ENCODE results near the gene PEX5. TPM values are rescaled to one million over a fixed set of nuclear protein-coding genes. Genes with fewer than 3 reads are reported as not detected.
"Not testable (repeated sequence)": the region's sequence is repeated elsewhere in the genome, so short reads cannot be mapped to it uniquely, and the experiment has no call there.

The PEX5 gene
- total RNA-seq, 1 experiment from 2014 or later, result 18.7 TPM

- H3K36me3 ChIP-seq, result no peaks in the 10 kb centered on the region
These were observed 12.9 kb upstream of the PEX5 start for GRCh38 chr12:7176595-7176994.

GRCh38 chr12:7178481-7178880 is 11.0 kb upstream of the PEX5 start:
- Histone ChIP-seq H3K27ac (no peak overlapping the region), H3K27me3 (replicated peaks) (no peaks in the 10 kb centered on the region; the same call in 1 of the 2 replicates), H3K36me3 (no peaks in the 10 kb centered on the region), H3K9me3 (replicated peaks) (0 out of 2 replicates have a peak, but pooled peaks cover 3% of the 10 kb centered on the region), H3K4me3 (no peak overlapping the region), H3K4me1 (replicated peaks) (no peaks in the 10 kb centered on the region)
- no peak for DNase-seq (ENCODE audit: low read depth in 1 of 2, low spot score in 2 of 2)

More at GRCh38 chr12:7176595-7176994, 12.9 kb upstream of the PEX5 start:
- Histone ChIP-seq H3K4me3 (no peak overlapping the region), H3K9me3 (replicated peaks) (peaks cover 12% of the 10 kb centered on the region; the same call in 1 of the 2 replicates), H3K27ac (no peak overlapping the region), H3K27me3 (replicated peaks) (no peaks in the 10 kb centered on the region; the same call in 1 of the 2 replicates), H3K4me1 (replicated peaks) (no peaks in the 10 kb centered on the region)
- DNase-seq (ENCODE audit: low read depth in 1 of 2, low spot score in 2 of 2), result no peak

- no peaks in the 10 kb centered on the region for H3K4me1 ChIP-seq (replicated peaks)
- DNase-seq (ENCODE audit: low read depth in 1 of 2, low spot score in 2 of 2), result no peak
- no peak overlapping the region for H3K4me3 ChIP-seq
- 0 out of 2 replicates have a peak, but pooled peaks cover 3% of the 10 kb centered on the region for H3K9me3 ChIP-seq (replicated peaks)
- no peaks in the 10 kb centered on the region; the same call in 1 of the 2 replicates for H3K27me3 ChIP-seq (replicated peaks)
- H3K27ac ChIP-seq, result no peak overlapping the region
- no peaks in the 10 kb centered on the region for H3K36me3 ChIP-seq
These were observed 8.8 kb upstream of the PEX5 start for GRCh38 chr12:7180685-7181084.

- peaks cover 24% of the 10 kb centered on the region for H3K4me1 ChIP-seq (replicated peaks)
- DNase-seq (ENCODE audit: low read depth in 1 of 2, low spot score in 2 of 2); H3K4me3 ChIP-seq; H3K9me3 ChIP-seq (replicated peaks); H3K27ac ChIP-seq; H3K36me3 ChIP-seq; H3K27me3 ChIP-seq (replicated peaks): not testable (repeated sequence)
These were observed 3.4 kb upstream of the PEX5 start for GRCh38 chr12:7186058-7186457.

GRCh38 chr12:7188562-7189397 is 706 bp upstream of the PEX5 start:
- peak overlapping the region; percentile 73 for H3K4me3 ChIP-seq
- peaks cover 24% of the 10 kb centered on the region for H3K4me1 ChIP-seq (replicated peaks)
- no peaks in the 10 kb centered on the region for H3K27me3 ChIP-seq (replicated peaks)
- no peaks in the 10 kb centered on the region for H3K9me3 ChIP-seq (replicated peaks)
- H3K27ac ChIP-seq, result peak overlapping the region; percentile 54
- H3K36me3 ChIP-seq, result peaks cover 15% of the 10 kb centered on the region
- peak; percentile 63 to 70 for DNase-seq (ENCODE audit: low read depth in 1 of 2, low spot score in 2 of 2)

- no peaks in the 10 kb centered on the region for H3K9me3 ChIP-seq (replicated peaks)
- H3K27ac ChIP-seq, result no peak overlapping the region
- no peaks in the 10 kb centered on the region for H3K27me3 ChIP-seq (replicated peaks)
- peak overlapping the region; percentile 73 for H3K4me3 ChIP-seq
- H3K36me3 ChIP-seq, result peaks cover 20% of the 10 kb centered on the region
- peaks cover 24% of the 10 kb centered on the region for H3K4me1 ChIP-seq (replicated peaks)
- no peak for DNase-seq (ENCODE audit: low read depth in 1 of 2, low spot score in 2 of 2)
These were observed 976 bp downstream of the PEX5 start for GRCh38 chr12:7190268-7191055.

GRCh38 chr12:7193674-7194073 is 4.2 kb downstream of the PEX5 start:
- Histone ChIP-seq H3K36me3 (peaks cover 20% of the 10 kb centered on the region), H3K4me3 (no peak overlapping the region), H3K4me1 (replicated peaks) (peaks cover 15% of the 10 kb centered on the region), H3K27ac (no peak overlapping the region), H3K9me3 (replicated peaks) (no peaks in the 10 kb centered on the region), H3K27me3 (replicated peaks) (no peaks in the 10 kb centered on the region)
- DNase-seq (ENCODE audit: low read depth in 1 of 2, low spot score in 2 of 2), result no peak

- Histone ChIP-seq H3K4me1 (replicated peaks) (no peaks in the 10 kb centered on the region), H3K27me3 (replicated peaks) (no peaks in the 10 kb centered on the region), H3K4me3 (no peak overlapping the region), H3K27ac (no peak overlapping the region), H3K36me3 (peaks cover 27% of the 10 kb centered on the region), H3K9me3 (replicated peaks) (no peaks in the 10 kb centered on the region)
- DNase-seq (ENCODE audit: low read depth in 1 of 2, low spot score in 2 of 2), result no peak
These were observed 8.4 kb downstream of the PEX5 start for GRCh38 chr12:7197841-7198240.

- Histone ChIP-seq H3K4me3 (no peak overlapping the region), H3K36me3 (peaks cover 44% of the 10 kb centered on the region), H3K27ac (no peak overlapping the region), H3K9me3 (replicated peaks) (no peaks in the 10 kb centered on the region), H3K4me1 (replicated peaks) (no peaks in the 10 kb centered on the region), H3K27me3 (replicated peaks) (no peaks in the 10 kb centered on the region)
- no peak for DNase-seq (ENCODE audit: low read depth in 1 of 2, low spot score in 2 of 2)
These were observed 13.6 kb downstream of the PEX5 start for GRCh38 chr12:7203109-7203508.

GRCh38 chr12:7205091-7205490 is 15.6 kb downstream of the PEX5 start:
- DNase-seq (ENCODE audit: low read depth in 1 of 2, low spot score in 2 of 2), result no peak
- H3K4me1 ChIP-seq (replicated peaks), result no peaks in the 10 kb centered on the region
- H3K27me3 ChIP-seq (replicated peaks), result no peaks in the 10 kb centered on the region
- H3K4me3 ChIP-seq, result no peak overlapping the region
- no peaks in the 10 kb centered on the region for H3K9me3 ChIP-seq (replicated peaks)
- no peak overlapping the region for H3K27ac ChIP-seq
- peaks cover 58% of the 10 kb centered on the region for H3K36me3 ChIP-seq

- Histone ChIP-seq H3K27ac (no peak overlapping the region), H3K4me3 (no peak overlapping the region), H3K4me1 (replicated peaks) (no peaks in the 10 kb centered on the region), H3K9me3 (replicated peaks) (no peaks in the 10 kb centered on the region), H3K36me3 (peaks cover 55% of the 10 kb centered on the region), H3K27me3 (replicated peaks) (no peaks in the 10 kb centered on the region)
- DNase-seq (ENCODE audit: low read depth in 1 of 2, low spot score in 2 of 2), result no peak
These were observed 17.2 kb downstream of the PEX5 start for GRCh38 chr12:7206691-7207090.

GRCh38 chr12:7207866-7208625 is 18.6 kb downstream of the PEX5 start:
- no peak for DNase-seq (ENCODE audit: low read depth in 1 of 2, low spot score in 2 of 2)

GRCh38 chr12:7209958-7210357 is 20.5 kb downstream of the PEX5 start:
- Histone ChIP-seq H3K4me3 (no peak overlapping the region), H3K27ac (no peak overlapping the region), H3K36me3 (peaks cover 35% of the 10 kb centered on the region), H3K4me1 (replicated peaks) (no peaks in the 10 kb centered on the region), H3K27me3 (replicated peaks) (no peaks in the 10 kb centered on the region), H3K9me3 (replicated peaks) (no peaks in the 10 kb centered on the region)
- no peak for DNase-seq (ENCODE audit: low read depth in 1 of 2, low spot score in 2 of 2)

More at GRCh38 chr12:7207866-7208625, 18.6 kb downstream of the PEX5 start:
- Histone ChIP-seq H3K4me3 (no peak overlapping the region), H3K27ac (no peak overlapping the region), H3K4me1 (replicated peaks) (no peaks in the 10 kb centered on the region), H3K27me3 (replicated peaks) (no peaks in the 10 kb centered on the region), H3K9me3 (replicated peaks) (no peaks in the 10 kb centered on the region), H3K36me3 (peaks cover 43% of the 10 kb centered on the region)

Measured in SJSA1 (cell line).